ENCODE results near the gene HS3ST1. TPM values are rescaled to one million over a fixed set of nuclear protein-coding genes. Genes with fewer than 3 reads are reported as not detected.

The HS3ST1 gene
- total RNA-seq: 0.09 and 0.35 TPM in 2 replicates
- 0.19 and 0.40 TPM in 2 replicates for polyA plus RNA-seq

DNA sequence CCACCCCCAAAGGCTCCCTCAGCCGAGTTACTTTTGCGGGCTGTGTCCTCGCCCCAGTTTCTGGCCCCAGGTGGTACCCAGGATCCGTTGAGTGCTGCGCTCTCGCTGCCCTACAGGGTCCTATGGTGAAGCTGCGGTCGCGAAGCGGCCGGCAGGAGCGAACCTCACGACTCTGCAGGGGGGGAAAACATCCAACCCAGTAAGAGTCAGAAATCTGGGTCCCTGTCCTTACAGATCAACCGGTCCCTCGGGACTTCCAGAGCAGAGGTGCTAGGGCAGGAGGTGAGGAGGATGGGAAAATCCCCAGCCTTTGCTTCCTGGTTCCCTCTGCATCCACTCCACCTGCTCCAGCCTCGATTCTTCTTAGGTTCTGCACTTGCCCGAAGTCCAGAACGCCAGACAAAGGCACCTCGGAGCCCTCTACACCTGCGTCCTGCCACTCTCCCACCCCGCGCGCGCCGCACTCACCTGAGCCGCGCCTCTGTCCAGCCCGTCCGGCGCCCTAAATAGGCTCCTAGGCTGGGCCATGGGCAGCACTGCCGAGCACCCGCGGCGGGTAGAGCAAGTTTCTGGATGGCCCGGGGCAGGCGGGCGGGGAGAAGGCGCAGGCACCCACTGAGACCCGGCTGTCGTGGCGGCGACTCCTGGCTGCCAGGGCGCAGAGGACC, at the start of gene HS3ST1:
TSS of gene HS3ST1 (minus strand) at position 664 of the 668 bp plus-strand sequence. CDS start 28,889 bp downstream, outside the sequence.
- no peak for DNase-seq (ENCODE audit: low read depth in 1 of 2, low spot score in 1 of 2)

DNA sequence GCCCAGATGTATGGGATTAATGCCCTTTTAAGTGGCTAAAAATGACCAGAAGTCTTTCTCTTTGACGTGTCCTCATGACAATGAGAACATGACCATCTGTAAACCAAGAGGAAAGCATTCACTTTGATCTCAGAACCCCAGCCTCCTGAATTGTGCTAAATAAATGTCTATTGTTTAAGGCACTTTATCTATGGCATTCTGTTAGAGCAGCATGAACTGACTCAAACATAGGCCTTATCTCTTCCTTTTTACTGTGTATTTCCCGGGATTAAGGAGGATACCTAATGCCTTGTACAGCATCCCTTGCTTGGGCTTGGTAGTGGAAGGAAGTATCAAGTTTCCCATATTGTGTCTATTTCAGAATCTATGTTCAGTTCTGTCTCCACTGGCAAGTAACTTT, 47.2 kb upstream of the HS3ST1 start:
- Histone ChIP-seq H3K9me3 (ENCODE audit: low read depth) (no peaks in the 10 kb centered on the region), H3K4me1 (ENCODE audit: low read depth) (no peaks in the 10 kb centered on the region), H3K27me3 (no peaks in the 10 kb centered on the region), H3K36me3 (no peaks in the 10 kb centered on the region), H3K27ac (no peak overlapping the region), H3K4me3 (no peak overlapping the region)
- TF ChIP-seq, protein P1, sequence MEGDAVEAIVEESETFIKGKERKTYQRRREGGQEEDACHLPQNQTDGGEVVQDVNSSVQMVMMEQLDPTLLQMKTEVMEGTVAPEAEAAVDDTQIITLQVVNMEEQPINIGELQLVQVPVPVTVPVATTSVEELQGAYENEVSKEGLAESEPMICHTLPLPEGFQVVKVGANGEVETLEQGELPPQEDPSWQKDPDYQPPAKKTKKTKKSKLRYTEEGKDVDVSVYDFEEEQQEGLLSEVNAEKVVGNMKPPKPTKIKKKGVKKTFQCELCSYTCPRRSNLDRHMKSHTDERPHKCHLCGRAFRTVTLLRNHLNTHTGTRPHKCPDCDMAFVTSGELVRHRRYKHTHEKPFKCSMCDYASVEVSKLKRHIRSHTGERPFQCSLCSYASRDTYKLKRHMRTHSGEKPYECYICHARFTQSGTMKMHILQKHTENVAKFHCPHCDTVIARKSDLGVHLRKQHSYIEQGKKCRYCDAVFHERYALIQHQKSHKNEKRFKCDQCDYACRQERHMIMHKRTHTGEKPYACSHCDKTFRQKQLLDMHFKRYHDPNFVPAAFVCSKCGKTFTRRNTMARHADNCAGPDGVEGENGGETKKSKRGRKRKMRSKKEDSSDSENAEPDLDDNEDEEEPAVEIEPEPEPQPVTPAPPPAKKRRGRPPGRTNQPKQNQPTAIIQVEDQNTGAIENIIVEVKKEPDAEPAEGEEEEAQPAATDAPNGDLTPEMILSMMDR (IDR thresholded peaks at IDR 0.05; ENCODE audit: low read depth, low read length): no peak
- peak in 1 of 2 donors; percentile 11 for DNase-seq (ENCODE audit: low read depth in 1 of 2, low spot score in 1 of 2)

More for the DNA sequence above, at the start of gene HS3ST1:
- Histone ChIP-seq H3K4me3 (peak within 1 kb of the TSS; percentile 46), H3K36me3 (no peaks in the 10 kb centered on the region), H3K9me3 (ENCODE audit: low read depth) (no peaks in the 10 kb centered on the region), H3K27me3 (peaks cover 47% of the 10 kb centered on the region), H3K4me1 (ENCODE audit: low read depth) (peaks cover 4% of the 10 kb centered on the region), H3K27ac (no peak within 1 kb of the TSS)
- TF ChIP-seq, protein P1 (IDR thresholded peaks at IDR 0.05; ENCODE audit: low read depth, low read length): no peak

DNA sequence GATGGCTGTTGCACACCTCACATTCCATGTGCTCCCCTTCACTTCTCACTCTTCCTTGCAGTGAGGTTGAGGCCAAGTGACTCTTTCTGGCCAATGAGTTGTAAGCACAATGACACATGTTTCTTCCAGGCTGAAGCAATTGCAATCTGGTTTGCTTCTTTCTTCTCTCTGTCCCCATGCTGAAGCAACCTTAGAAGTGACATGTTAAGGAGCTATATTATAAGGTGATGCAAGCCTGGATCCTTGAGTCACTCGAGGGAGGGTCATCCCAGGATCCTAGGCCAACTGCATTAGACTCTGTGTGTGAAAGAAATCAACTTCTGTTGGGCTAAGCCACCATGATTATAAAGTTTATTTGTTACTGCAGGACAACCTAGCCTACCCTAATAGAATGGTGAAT, 45.5 kb upstream of the HS3ST1 start:
- H3K27me3 ChIP-seq: no peaks in the 10 kb centered on the region
- H3K27ac ChIP-seq: no peak overlapping the region
- no peaks in the 10 kb centered on the region for H3K36me3 ChIP-seq
- DNase-seq (ENCODE audit: low read depth in 1 of 2, low spot score in 1 of 2): no peak
- H3K9me3 ChIP-seq (ENCODE audit: low read depth): no peaks in the 10 kb centered on the region
- TF ChIP-seq, protein P1 (IDR thresholded peaks at IDR 0.05; ENCODE audit: low read depth, low read length): no peak
- no peak overlapping the region for H3K4me3 ChIP-seq
- H3K4me1 ChIP-seq (ENCODE audit: low read depth): no peaks in the 10 kb centered on the region

DNA sequence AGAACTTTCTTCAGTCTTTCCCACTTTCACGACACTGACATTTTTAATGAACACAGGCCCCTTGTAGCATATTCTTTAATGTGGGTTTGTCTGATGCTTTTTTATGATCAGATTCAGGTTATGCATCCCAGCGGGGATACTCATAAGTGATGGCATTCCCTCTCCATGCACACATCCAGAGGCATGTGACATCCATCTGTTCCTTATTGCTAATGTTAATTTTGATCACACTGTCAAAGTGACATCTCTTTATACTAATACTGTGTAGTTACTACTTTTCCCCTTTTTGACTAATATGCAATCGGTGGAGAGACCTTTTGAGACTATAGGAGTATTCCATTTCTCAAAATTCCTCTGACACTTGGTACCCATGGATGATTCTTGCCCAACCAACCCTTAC, 43.8 kb upstream of the HS3ST1 start:
- Histone ChIP-seq H3K36me3 (no peaks in the 10 kb centered on the region), H3K27me3 (no peaks in the 10 kb centered on the region), H3K27ac (no peak overlapping the region), H3K4me1 (ENCODE audit: low read depth) (no peaks in the 10 kb centered on the region), H3K9me3 (ENCODE audit: low read depth) (no peaks in the 10 kb centered on the region), H3K4me3 (no peak overlapping the region)
- TF ChIP-seq, protein P1 (IDR thresholded peaks at IDR 0.05; ENCODE audit: low read depth, low read length): no peak
- DNase-seq (ENCODE audit: low read depth in 1 of 2, low spot score in 1 of 2): no peak

DNA sequence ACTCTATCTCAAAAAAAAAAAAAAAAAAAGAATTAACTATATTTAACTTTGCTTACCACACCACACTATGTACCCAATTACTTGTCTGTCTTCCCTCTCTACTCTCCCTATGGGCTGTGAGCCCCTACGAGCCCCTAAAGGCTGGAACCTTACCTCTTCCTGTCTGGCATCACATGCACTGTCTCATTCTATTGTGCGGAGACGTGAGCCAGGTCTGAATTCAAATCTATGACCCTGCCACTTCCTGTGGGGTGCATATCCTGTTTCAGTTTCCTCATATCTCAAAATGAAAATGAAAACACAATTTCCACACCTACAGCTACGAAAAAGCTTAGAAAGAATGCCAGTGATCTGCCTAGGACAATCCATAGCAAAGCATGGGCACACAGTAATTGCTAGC, 42.9 kb upstream of the HS3ST1 start:
- DNase-seq (ENCODE audit: low read depth in 1 of 2, low spot score in 1 of 2): peak in 1 of 2 donors; percentile 27
- Histone ChIP-seq H3K27ac (no peak overlapping the region), H3K9me3 (ENCODE audit: low read depth) (no peaks in the 10 kb centered on the region), H3K4me1 (ENCODE audit: low read depth) (no peaks in the 10 kb centered on the region), H3K27me3 (no peaks in the 10 kb centered on the region), H3K4me3 (no peak overlapping the region), H3K36me3 (no peaks in the 10 kb centered on the region)
- TF ChIP-seq, protein P1 (IDR thresholded peaks at IDR 0.05; ENCODE audit: low read depth, low read length): no peak

All from cardiac muscle cell (in vitro differentiated cells and primary cell).